G401 (cell line): Measurements from ENCODE around the gene OCA2. TPM values are rescaled to one million over a fixed set of nuclear protein-coding genes. Genes with fewer than 3 reads are reported as not detected.
A peak's percentile ranks its signal among the peaks of the same experiment; 100 is the strongest.
"Not testable (repeated sequence)": the region's sequence is repeated elsewhere in the genome, so short reads cannot be mapped to it uniquely, and the experiment has no call there.

Source experiments
- DNase-seq: peaks from one replicate; pipeline ENCODE4 v3.0.0-alpha.2; 2015; ENCODE audit warnings: low spot score
- in situ Hi-C: cut with HindIII; loops from 2 replicates; pipeline ENCODE4 v1.10.0; 2016; ENCODE audit warnings: low sequenced_read_pairs, mixed read lengths
- total RNA-seq: library from RNA; depleted of rRNA; stranded (reverse); fragments of >200 nt; shearing (Covaris generic); gene quantifications from 2 replicates; pipeline ENCODE4 v1.2.3, GENCODE V29; 2014

OCA2 gene
- total RNA-seq, 1 experiment from 2014 or later, result 4.1 TPM

GRCh38 chr15:28014623-28015200 is 84.4 kb downstream of the OCA2 start:
- DNase-seq, result no peak
- in situ Hi-C loops, result no loop called here

GRCh38 chr15:28013976-28014375 is 85.1 kb downstream of the OCA2 start:
- in situ Hi-C loops, result no loop called here
- no peak for DNase-seq

- in situ Hi-C loops, result no loop called here
- DNase-seq, result no peak
These were observed 85.6 kb downstream of the OCA2 start for GRCh38 chr15:28013480-28013879.

- in situ Hi-C loops, result no loop called here
- no peak for DNase-seq
These were observed 86.9 kb downstream of the OCA2 start for GRCh38 chr15:28012231-28012630.

- DNase-seq, in situ Hi-C loops: not testable (repeated sequence)
These were observed 90.9 kb downstream of the OCA2 start for GRCh38 chr15:28008175-28008574.

GRCh38 chr15:28006116-28006905 is 92.8 kb downstream of the OCA2 start:
- DNase-seq, result no peak
- in situ Hi-C loops, result no loop called here

GRCh38 chr15:28005004-28005527 is 94.0 kb downstream of the OCA2 start:
- no peak for DNase-seq
- in situ Hi-C loops, result no loop called here

GRCh38 chr15:28004143-28005003 is 94.7 kb downstream of the OCA2 start:
- in situ Hi-C loops, result no loop called here
- no peak for DNase-seq

GRCh38 chr15:28003302-28004037 is 95.6 kb downstream of the OCA2 start:
- DNase-seq, result no peak
- in situ Hi-C loops, result no loop called here

- no peak for DNase-seq
- in situ Hi-C loops, result no loop called here
These were observed 96.2 kb downstream of the OCA2 start for GRCh38 chr15:28002867-28003266.

- DNase-seq, result no peak
- in situ Hi-C loops, result no loop called here
These were observed 96.8 kb downstream of the OCA2 start for GRCh38 chr15:28002136-28002861.

- DNase-seq, result no peak
- in situ Hi-C loops, result no loop called here
These were observed 97.5 kb downstream of the OCA2 start for GRCh38 chr15:28001641-28002040.

GRCh38 chr15:27993996-27994780 is 104.9 kb downstream of the OCA2 start:
- peak; percentile 75 for DNase-seq
- in situ Hi-C loops, result no loop called here

- DNase-seq, result no peak
These were observed 105.6 kb downstream of the OCA2 start for GRCh38 chr15:27993544-27993943.

GRCh38 chr15:27990521-27991515 is 108.3 kb downstream of the OCA2 start:
- peak; percentile 95 for DNase-seq
- in situ Hi-C loops, result no loop called here

More at GRCh38 chr15:27993544-27993943, 105.6 kb downstream of the OCA2 start:
- in situ Hi-C loops, result no loop called here

- DNase-seq, result peak; percentile 46
- in situ Hi-C loops, result no loop called here
These were observed 109.3 kb downstream of the OCA2 start for GRCh38 chr15:27989838-27990237.

- no peak for DNase-seq
- in situ Hi-C loops, result no loop called here
These were observed 109.7 kb downstream of the OCA2 start for GRCh38 chr15:27989427-27989826.
